GM23338 (cell line): Measurements from ENCODE around the gene GSAP.

Experiments used
- CREB1 ChIP-seq: fragments of 250-450 bp; sonication (Bioruptor Pico); IDR thresholded peaks from 2 replicates; pipeline ENCODE4 v1.5.0; 2020; ENCODE audit warnings: low read depth, mild to moderate bottlenecking, moderate library complexity
- EZH2 ChIP-seq: fragments of 200-600 bp; sonication (generic); IDR thresholded peaks from one replicate; pipeline ENCODE4 v1.8.0; 2017; ENCODE audit warnings: antibody characterized with exemption, mild to moderate bottlenecking, low read depth; ENCODE audit not compliant: unreplicated experiment
- EZH2phosphoT487 ChIP-seq: fragments of 200-600 bp; sonication (generic); IDR thresholded peaks from one replicate; pipeline ENCODE4 v1.8.1; 2018; ENCODE audit warnings: antibody characterized with exemption; ENCODE audit not compliant: unreplicated experiment
- JUNB ChIP-seq: IDR thresholded peaks from one replicate; pipeline ENCODE4 v1.6.1; 2016; ENCODE audit warnings: antibody characterized with exemption; ENCODE audit not compliant: unreplicated experiment
- NANOG ChIP-seq: IDR thresholded peaks from 2 replicates; pipeline ENCODE4 v1.6.1; 2016; ENCODE audit warnings: antibody characterized with exemption, borderline replicate concordance
- POLR2AphosphoS5 ChIP-seq: IDR thresholded peaks from 2 replicates; pipeline ENCODE4 v1.6.1; 2016; ENCODE audit warnings: antibody characterized with exemption, low read depth
- STAT1 ChIP-seq: IDR thresholded peaks from one replicate; pipeline ENCODE4 v1.6.1; 2016; ENCODE audit warnings: antibody characterized with exemption; ENCODE audit not compliant: unreplicated experiment
- ZNF114 ChIP-seq: fragments of 250-450 bp; sonication (Bioruptor Pico); IDR thresholded peaks from 2 replicates; pipeline ENCODE4 v1.5.0; 2020; ENCODE audit warnings: mild to moderate bottlenecking, moderate library complexity
- ZNF331 ChIP-seq: fragments of 250-450 bp; sonication (Bioruptor Pico); IDR thresholded peaks from 2 replicates; pipeline ENCODE4 v1.5.0; 2020; ENCODE audit warnings: low read depth, mild to moderate bottlenecking, moderate library complexity
- TF ChIP-seq, protein P1 (sequence below), 2 experiments: fragments of 200-600 bp in 1 of 2; sonication (generic) in 1 of 2; conservative IDR thresholded peaks; 2 replicates each; pipeline versions ENCODE4 v1.5.1 to v1.6.1; 2016 to 2017; ENCODE audit warnings: antibody characterized with exemption in 2 of 2, low read depth in 2 of 2, mild to moderate bottlenecking in 2 of 2, moderate library complexity in 1 of 2
- TF ChIP-seq, protein P2 (sequence below): IDR thresholded peaks from one replicate; pipeline ENCODE4 v1.6.1; 2018; ENCODE audit warnings: antibody characterized with exemption; ENCODE audit not compliant: unreplicated experiment
- TF ChIP-seq, protein P3 (sequence below): IDR thresholded peaks from 2 replicates; pipeline ENCODE4 v1.6.1; 2016; ENCODE audit warnings: antibody characterized with exemption
- TF ChIP-seq, protein P4 (sequence below): fragments of 250-450 bp; sonication (Bioruptor Pico); IDR thresholded peaks from 2 replicates; pipeline ENCODE4 v1.5.0; 2020; ENCODE audit warnings: mild to moderate bottlenecking, moderate library complexity

DNA sequence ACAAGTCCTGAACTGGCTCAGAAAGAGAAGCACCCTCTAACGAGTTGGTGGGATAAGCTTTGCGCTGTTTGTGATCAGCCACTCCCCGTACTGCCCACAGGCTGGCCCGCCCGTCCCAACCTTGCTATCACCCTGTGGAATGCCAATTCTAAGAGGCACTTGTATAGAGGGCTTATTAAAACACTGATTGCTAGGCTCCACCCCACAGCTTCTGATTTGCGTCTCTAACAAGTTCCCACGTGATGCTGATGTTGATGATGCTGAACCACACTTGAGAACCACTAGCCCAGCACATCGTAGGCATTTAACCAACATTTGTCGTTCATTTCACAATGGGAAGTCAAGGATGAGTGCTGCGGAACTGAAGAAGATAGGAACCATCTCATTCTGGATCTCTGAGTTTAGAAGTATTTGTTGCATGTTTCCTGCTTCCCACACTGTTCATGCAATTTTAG, 12.7 kb upstream of the GSAP start:
- TF ChIP-seq, protein P1, sequence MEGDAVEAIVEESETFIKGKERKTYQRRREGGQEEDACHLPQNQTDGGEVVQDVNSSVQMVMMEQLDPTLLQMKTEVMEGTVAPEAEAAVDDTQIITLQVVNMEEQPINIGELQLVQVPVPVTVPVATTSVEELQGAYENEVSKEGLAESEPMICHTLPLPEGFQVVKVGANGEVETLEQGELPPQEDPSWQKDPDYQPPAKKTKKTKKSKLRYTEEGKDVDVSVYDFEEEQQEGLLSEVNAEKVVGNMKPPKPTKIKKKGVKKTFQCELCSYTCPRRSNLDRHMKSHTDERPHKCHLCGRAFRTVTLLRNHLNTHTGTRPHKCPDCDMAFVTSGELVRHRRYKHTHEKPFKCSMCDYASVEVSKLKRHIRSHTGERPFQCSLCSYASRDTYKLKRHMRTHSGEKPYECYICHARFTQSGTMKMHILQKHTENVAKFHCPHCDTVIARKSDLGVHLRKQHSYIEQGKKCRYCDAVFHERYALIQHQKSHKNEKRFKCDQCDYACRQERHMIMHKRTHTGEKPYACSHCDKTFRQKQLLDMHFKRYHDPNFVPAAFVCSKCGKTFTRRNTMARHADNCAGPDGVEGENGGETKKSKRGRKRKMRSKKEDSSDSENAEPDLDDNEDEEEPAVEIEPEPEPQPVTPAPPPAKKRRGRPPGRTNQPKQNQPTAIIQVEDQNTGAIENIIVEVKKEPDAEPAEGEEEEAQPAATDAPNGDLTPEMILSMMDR (conservative IDR thresholded peaks at IDR 0.05; ENCODE audit: low read depth in 2 of 2), result no peak
- TF ChIP-seq CREB1 (CRISPR knock-in tag), result no peak
- no peak for TF ChIP-seq POLR2AphosphoS5
- no peak for TF ChIP-seq EZH2
- TF ChIP-seq, protein P2, sequence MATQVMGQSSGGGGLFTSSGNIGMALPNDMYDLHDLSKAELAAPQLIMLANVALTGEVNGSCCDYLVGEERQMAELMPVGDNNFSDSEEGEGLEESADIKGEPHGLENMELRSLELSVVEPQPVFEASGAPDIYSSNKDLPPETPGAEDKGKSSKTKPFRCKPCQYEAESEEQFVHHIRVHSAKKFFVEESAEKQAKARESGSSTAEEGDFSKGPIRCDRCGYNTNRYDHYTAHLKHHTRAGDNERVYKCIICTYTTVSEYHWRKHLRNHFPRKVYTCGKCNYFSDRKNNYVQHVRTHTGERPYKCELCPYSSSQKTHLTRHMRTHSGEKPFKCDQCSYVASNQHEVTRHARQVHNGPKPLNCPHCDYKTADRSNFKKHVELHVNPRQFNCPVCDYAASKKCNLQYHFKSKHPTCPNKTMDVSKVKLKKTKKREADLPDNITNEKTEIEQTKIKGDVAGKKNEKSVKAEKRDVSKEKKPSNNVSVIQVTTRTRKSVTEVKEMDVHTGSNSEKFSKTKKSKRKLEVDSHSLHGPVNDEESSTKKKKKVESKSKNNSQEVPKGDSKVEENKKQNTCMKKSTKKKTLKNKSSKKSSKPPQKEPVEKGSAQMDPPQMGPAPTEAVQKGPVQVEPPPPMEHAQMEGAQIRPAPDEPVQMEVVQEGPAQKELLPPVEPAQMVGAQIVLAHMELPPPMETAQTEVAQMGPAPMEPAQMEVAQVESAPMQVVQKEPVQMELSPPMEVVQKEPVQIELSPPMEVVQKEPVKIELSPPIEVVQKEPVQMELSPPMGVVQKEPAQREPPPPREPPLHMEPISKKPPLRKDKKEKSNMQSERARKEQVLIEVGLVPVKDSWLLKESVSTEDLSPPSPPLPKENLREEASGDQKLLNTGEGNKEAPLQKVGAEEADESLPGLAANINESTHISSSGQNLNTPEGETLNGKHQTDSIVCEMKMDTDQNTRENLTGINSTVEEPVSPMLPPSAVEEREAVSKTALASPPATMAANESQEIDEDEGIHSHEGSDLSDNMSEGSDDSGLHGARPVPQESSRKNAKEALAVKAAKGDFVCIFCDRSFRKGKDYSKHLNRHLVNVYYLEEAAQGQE, result no peak
- no peak for TF ChIP-seq EZH2phosphoT487
- TF ChIP-seq ZNF114 (CRISPR knock-in tag), result no peak
- no peak for TF ChIP-seq NANOG
- no peak for TF ChIP-seq STAT1
- TF ChIP-seq, protein P3, sequence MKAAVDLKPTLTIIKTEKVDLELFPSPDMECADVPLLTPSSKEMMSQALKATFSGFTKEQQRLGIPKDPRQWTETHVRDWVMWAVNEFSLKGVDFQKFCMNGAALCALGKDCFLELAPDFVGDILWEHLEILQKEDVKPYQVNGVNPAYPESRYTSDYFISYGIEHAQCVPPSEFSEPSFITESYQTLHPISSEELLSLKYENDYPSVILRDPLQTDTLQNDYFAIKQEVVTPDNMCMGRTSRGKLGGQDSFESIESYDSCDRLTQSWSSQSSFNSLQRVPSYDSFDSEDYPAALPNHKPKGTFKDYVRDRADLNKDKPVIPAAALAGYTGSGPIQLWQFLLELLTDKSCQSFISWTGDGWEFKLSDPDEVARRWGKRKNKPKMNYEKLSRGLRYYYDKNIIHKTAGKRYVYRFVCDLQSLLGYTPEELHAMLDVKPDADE, result no peak
- TF ChIP-seq JUNB, result no peak
- no peak for TF ChIP-seq ZNF331
- TF ChIP-seq, protein P4, sequence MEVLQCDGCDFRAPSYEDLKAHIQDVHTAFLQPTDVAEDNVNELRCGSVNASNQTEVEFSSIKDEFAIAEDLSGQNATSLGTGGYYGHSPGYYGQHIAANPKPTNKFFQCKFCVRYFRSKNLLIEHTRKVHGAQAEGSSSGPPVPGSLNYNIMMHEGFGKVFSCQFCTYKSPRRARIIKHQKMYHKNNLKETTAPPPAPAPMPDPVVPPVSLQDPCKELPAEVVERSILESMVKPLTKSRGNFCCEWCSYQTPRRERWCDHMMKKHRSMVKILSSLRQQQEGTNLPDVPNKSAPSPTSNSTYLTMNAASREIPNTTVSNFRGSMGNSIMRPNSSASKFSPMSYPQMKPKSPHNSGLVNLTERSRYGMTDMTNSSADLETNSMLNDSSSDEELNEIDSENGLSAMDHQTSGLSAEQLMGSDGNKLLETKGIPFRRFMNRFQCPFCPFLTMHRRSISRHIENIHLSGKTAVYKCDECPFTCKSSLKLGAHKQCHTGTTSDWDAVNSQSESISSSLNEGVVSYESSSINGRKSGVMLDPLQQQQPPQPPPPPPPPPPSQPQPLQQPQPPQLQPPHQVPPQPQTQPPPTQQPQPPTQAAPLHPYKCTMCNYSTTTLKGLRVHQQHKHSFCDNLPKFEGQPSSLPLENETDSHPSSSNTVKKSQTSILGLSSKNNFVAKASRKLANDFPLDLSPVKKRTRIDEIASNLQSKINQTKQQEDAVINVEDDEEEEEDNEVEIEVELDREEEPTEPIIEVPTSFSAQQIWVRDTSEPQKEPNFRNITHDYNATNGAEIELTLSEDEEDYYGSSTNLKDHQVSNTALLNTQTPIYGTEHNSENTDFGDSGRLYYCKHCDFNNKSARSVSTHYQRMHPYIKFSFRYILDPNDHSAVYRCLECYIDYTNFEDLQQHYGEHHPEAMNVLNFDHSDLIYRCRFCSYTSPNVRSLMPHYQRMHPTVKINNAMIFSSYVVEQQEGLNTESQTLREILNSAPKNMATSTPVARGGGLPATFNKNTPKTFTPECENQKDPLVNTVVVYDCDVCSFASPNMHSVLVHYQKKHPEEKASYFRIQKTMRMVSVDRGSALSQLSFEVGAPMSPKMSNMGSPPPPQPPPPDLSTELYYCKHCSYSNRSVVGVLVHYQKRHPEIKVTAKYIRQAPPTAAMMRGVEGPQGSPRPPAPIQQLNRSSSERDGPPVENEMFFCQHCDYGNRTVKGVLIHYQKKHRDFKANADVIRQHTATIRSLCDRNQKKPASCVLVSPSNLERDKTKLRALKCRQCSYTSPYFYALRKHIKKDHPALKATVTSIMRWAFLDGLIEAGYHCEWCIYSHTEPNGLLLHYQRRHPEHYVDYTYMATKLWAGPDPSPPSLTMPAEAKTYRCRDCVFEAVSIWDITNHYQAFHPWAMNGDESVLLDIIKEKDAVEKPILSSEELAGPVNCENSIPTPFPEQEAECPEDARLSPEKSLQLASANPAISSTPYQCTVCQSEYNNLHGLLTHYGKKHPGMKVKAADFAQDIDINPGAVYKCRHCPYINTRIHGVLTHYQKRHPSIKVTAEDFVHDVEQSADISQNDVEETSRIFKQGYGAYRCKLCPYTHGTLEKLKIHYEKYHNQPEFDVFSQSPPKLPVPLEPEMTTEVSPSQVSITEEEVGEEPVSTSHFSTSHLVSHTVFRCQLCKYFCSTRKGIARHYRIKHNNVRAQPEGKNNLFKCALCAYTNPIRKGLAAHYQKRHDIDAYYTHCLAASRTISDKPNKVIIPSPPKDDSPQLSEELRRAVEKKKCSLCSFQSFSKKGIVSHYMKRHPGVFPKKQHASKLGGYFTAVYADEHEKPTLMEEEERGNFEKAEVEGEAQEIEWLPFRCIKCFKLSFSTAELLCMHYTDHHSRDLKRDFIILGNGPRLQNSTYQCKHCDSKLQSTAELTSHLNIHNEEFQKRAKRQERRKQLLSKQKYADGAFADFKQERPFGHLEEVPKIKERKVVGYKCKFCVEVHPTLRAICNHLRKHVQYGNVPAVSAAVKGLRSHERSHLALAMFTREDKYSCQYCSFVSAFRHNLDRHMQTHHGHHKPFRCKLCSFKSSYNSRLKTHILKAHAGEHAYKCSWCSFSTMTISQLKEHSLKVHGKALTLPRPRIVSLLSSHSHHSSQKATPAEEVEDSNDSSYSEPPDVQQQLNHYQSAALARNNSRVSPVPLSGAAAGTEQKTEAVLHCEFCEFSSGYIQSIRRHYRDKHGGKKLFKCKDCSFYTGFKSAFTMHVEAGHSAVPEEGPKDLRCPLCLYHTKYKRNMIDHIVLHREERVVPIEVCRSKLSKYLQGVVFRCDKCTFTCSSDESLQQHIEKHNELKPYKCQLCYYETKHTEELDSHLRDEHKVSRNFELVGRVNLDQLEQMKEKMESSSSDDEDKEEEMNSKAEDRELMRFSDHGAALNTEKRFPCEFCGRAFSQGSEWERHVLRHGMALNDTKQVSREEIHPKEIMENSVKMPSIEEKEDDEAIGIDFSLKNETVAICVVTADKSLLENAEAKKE (CRISPR knock-in tag), result no peak
